Transverse colon (tissue), 4 donors: Measurements from ENCODE around the gene KRTAP3-3. TPM values are rescaled to one million over a fixed set of nuclear protein-coding genes. Genes with fewer than 3 reads are reported as not detected.

Source experiments
- DNase-seq: peaks from one replicate; pipeline ENCODE4 v3.0.0-alpha.2; 2019
- H3K27ac ChIP-seq, 4 donors: fragments of 200-600 bp; sonication (generic); 2 replicates each; pipeline ENCODE4 v1.5.1; 2016 to 2018; ENCODE audit warnings: inconsistent platforms in 4 of 4
- H3K27me3 ChIP-seq: fragments of 200-600 bp; sonication (generic); 2 replicates; pipeline ENCODE4 v1.5.1; 2017; ENCODE audit warnings: inconsistent platforms
- H3K36me3 ChIP-seq, 4 donors: fragments of 200-600 bp; sonication (generic); 2 replicates each; pipeline ENCODE4 v1.5.1; 2017 to 2019; ENCODE audit warnings: inconsistent platforms in 4 of 4
- H3K4me1 ChIP-seq, 4 donors: fragments of 200-600 bp; sonication (generic); 2 replicates each; pipeline ENCODE4 v1.5.1; 2017 to 2020; ENCODE audit warnings: inconsistent platforms in 4 of 4
- H3K4me3 ChIP-seq, 4 donors: fragments of 200-600 bp; sonication (generic); 1 replicate in 1 of 4; 2 replicates in 3 of 4; pipeline versions ENCODE4 v1.5.1 to v1.6.1; 2017 to 2019; ENCODE audit warnings: inconsistent platforms in 4 of 4
- H3K9me3 ChIP-seq, 2 donors: fragments of 200-600 bp; sonication (generic); 2 replicates each; pipeline ENCODE4 v1.5.1; 2017 to 2019; ENCODE audit warnings: inconsistent platforms in 2 of 2
- EP300 ChIP-seq: sonication (generic); formaldehyde crosslinking; IDR thresholded peaks from one replicate; pipeline ENCODE4 v1.6.1; 2017; ENCODE audit warnings: antibody characterized with exemption, low read depth
- POLR2A ChIP-seq: fragments of 450-650 bp; IDR thresholded peaks from one replicate; pipeline ENCODE4 v1.6.1; 2016; ENCODE audit warnings: antibody characterized with exemption, mild to moderate bottlenecking, moderate library complexity
- POLR2AphosphoS5 ChIP-seq, 3 donors: sonication (generic); formaldehyde crosslinking; IDR thresholded peaks; one replicate each; pipeline ENCODE4 v1.6.1; 2016; ENCODE audit warnings: antibody characterized with exemption in 3 of 3
- WGBS, 2 donors: methylation state at CpG; one replicate each; pipeline ENCODE4 v1.1.5; 2018; ENCODE audit warnings: low coverage in 1 of 2; 5-methylcytosine and 5-hydroxymethylcytosine counted together
- in situ Hi-C, 4 donors: fragments of 200-750 bp; cut with MboI; loops; one replicate each; pipeline versions ENCODE4 v1.15.0 to v1.15.1; 2017; ENCODE audit warnings: low sequenced_read_pairs in 3 of 4, low pct_ligation_motif_present in 1 of 4, low pct_unique_long_range_greater_than_20kb in 1 of 4
- intact Hi-C: fragments of 100-400 bp; cut with DNase I; formaldehyde crosslinking; loops from one replicate; pipeline ENCODE4 v1.15.1; 2023; ENCODE audit warnings: low total_unique reads
- total RNA-seq, 4 donors: library from RNA; depleted of rRNA; stranded (reverse); fragments of >200 nt; gene quantifications; one replicate each; pipeline ENCODE4 v1.1.0, GENCODE V29; 2016
- TF ChIP-seq, protein P1 (sequence below), 5 experiments: fragments of 200-600 bp in 3 of 5; fragments of 450-650 bp in 2 of 5; sonication (generic) in 3 of 5; IDR thresholded peaks; 1 replicate in 2 of 5; 2 replicates in 3 of 5; pipeline ENCODE4 v1.5.1; 2016 to 2017; ENCODE audit warnings: antibody characterized with exemption in 5 of 5, inconsistent platforms in 3 of 5, mild to moderate bottlenecking in 2 of 5, moderate library complexity in 1 of 5

The KRTAP3-3 gene
- total RNA-seq, 4 donors from 2014 or later, result not detected

DNA sequence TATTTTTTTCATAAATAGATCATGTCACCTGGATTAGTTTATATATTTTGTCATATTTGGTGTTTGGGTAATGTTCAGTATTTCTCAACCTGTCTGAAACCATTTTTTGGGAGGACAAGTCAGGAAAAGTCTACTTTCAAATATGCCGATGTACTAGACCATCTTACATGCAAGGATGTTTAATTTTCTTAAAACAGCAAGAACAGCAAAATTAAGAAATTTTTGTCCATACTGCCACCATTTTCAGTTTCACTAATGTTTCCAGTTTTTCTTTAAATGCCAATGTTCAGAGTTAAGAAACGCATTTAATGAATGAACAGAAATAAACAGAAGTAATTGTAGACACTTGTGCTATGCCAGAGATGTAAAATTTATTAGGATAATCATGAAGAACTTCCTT lies 880 bp downstream of the KRTAP3-3 start:
- Histone ChIP-seq H3K4me1 (peaks cover 0 to 4% (median 0%) of the 10 kb centered on the region in 4 donors), H3K4me3 (no peak overlapping the region), H3K36me3 (no peaks in the 10 kb centered on the region), H3K27ac (no peak overlapping the region), H3K27me3 (peaks cover 3% of the 10 kb centered on the region), H3K9me3 (no peaks in the 10 kb centered on the region)
- TF ChIP-seq POLR2AphosphoS5 (IDR thresholded peaks at IDR 0.05) (no peak), EP300 (no peak), POLR2A (no peak)
- TF ChIP-seq, protein P1, sequence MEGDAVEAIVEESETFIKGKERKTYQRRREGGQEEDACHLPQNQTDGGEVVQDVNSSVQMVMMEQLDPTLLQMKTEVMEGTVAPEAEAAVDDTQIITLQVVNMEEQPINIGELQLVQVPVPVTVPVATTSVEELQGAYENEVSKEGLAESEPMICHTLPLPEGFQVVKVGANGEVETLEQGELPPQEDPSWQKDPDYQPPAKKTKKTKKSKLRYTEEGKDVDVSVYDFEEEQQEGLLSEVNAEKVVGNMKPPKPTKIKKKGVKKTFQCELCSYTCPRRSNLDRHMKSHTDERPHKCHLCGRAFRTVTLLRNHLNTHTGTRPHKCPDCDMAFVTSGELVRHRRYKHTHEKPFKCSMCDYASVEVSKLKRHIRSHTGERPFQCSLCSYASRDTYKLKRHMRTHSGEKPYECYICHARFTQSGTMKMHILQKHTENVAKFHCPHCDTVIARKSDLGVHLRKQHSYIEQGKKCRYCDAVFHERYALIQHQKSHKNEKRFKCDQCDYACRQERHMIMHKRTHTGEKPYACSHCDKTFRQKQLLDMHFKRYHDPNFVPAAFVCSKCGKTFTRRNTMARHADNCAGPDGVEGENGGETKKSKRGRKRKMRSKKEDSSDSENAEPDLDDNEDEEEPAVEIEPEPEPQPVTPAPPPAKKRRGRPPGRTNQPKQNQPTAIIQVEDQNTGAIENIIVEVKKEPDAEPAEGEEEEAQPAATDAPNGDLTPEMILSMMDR (IDR thresholded peaks at IDR 0.05), result no peak
- intact Hi-C loops (no loop called here), in situ Hi-C loops (no loop called here)
- 82% methylated on average over 2 of the region's 2 CpGs for WGBS, 2 donors
- no peak for DNase-seq

DNA sequence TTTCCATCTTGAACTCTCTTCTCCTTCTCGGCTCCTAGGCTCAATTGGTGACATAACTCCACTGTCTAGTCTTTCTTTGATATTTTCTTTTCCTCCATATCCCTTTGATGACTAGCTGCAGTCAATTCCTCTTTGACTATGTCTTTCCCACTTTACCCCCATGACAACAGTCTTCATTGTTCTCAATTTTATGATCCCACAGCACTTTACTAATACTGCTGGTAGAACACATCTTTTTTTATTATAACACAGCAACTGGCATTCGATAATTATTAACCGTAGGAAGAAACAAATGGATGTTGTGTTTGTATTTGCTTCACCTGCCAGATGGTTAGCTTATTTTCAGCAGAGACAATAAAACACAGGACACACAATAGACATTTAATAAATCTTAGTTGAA lies 1.3 kb downstream of the KRTAP3-3 start:
- intact Hi-C loops, result no loop called here
- no peak for TF ChIP-seq EP300
- no peak for TF ChIP-seq POLR2A
- no peak for TF ChIP-seq POLR2AphosphoS5 (IDR thresholded peaks at IDR 0.05)
- TF ChIP-seq, protein P1 (IDR thresholded peaks at IDR 0.05), result no peak
- H3K4me1 ChIP-seq, result peaks cover 0 to 4% (median 0%) of the 10 kb centered on the region in 4 donors
- no peak overlapping the region for H3K4me3 ChIP-seq
- H3K27me3 ChIP-seq, result peaks cover 3% of the 10 kb centered on the region
- 53% methylated on average over 2 to 3 of the region's 3 CpGs for WGBS, 2 donors
- H3K9me3 ChIP-seq, result no peaks in the 10 kb centered on the region
- DNase-seq, result no peak
- no peaks in the 10 kb centered on the region for H3K36me3 ChIP-seq
- peak overlapping the region in 1 of 4 donors; percentile 33 for H3K27ac ChIP-seq
- in situ Hi-C loops, result no loop called here

DNA sequence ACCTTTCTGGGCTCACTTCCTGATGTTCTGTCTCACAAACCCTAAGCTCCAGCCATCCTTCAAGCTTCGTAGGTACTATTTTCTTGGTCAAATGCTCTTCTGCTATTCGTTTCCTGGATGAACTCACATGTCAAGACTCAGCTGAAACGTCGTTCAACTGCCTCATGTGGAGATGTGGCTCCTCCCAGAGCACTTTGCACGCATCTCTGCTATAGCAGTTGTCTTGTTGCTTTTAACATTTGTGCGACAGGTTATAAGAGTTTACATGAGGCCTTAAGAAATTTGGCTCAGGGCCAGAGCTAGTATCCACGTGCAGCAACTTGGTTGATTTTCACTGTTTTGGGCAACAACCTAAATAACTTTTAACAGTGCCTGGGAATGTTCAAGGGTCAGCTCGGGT lies 7.0 kb downstream of the KRTAP3-3 start:
- Histone ChIP-seq H3K9me3 (no peaks in the 10 kb centered on the region), H3K27me3 (peaks cover 3% of the 10 kb centered on the region), H3K36me3 (no peaks in the 10 kb centered on the region), H3K4me3 (no peak overlapping the region), H3K27ac (no peak overlapping the region), H3K4me1 (no peaks in the 10 kb centered on the region)
- intact Hi-C loops (no loop called here), in situ Hi-C loops (no loop called here)
- TF ChIP-seq, protein P1 (IDR thresholded peaks at IDR 0.05), result no peak
- TF ChIP-seq POLR2AphosphoS5 (IDR thresholded peaks at IDR 0.05) (no peak), EP300 (no peak), POLR2A (no peak)
- 64 to 86% methylated on average over 1 to 8 of the region's 8 CpGs for WGBS, 2 donors
- no peak for DNase-seq

DNA sequence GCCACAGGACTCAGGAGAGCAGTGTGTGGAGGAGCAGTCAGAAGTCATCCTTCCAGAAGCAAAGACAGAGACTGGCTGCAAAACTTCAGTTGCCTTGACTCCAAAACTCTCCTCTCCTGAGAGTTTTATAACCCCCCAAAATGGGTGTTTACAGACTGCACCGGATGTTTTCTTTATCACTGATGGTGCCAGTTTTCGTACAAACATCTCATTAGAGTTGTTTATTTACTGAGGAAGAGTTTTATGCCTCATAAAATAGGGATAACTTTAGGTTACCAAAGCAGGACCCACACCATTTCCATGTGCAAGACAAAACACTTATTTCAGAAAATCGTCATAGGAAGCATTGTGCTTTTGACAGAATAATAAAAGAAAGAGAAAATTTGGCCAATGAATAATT lies 9.7 kb downstream of the KRTAP3-3 start, which contains the start of gene KRT40:
Gene KRT40 (minus strand): TSS at position 101 of the 400 bp plus-strand sequence. CDS start 53 bp downstream, at position 48.
- H3K36me3 ChIP-seq, result no peaks in the 10 kb centered on the region
- WGBS, 2 donors, result 38% methylated on average over 3 of the region's 3 CpGs
- no peaks in the 10 kb centered on the region for H3K9me3 ChIP-seq
- in situ Hi-C loops, result no loop called here
- H3K4me1 ChIP-seq, result no peaks in the 10 kb centered on the region
- TF ChIP-seq POLR2AphosphoS5 (IDR thresholded peaks at IDR 0.05), result no peak
- TF ChIP-seq POLR2A, result no peak
- TF ChIP-seq, protein P1 (IDR thresholded peaks at IDR 0.05), result no peak
- TF ChIP-seq EP300, result no peak
- no peaks in the 10 kb centered on the region for H3K27me3 ChIP-seq
- no peak within 1 kb of the TSS for H3K4me3 ChIP-seq
- intact Hi-C loops, result no loop called here
- no peak within 1 kb of the TSS for H3K27ac ChIP-seq
- no peak for DNase-seq
